ENCODE measurements around the gene ZBTB22.

DNA sequence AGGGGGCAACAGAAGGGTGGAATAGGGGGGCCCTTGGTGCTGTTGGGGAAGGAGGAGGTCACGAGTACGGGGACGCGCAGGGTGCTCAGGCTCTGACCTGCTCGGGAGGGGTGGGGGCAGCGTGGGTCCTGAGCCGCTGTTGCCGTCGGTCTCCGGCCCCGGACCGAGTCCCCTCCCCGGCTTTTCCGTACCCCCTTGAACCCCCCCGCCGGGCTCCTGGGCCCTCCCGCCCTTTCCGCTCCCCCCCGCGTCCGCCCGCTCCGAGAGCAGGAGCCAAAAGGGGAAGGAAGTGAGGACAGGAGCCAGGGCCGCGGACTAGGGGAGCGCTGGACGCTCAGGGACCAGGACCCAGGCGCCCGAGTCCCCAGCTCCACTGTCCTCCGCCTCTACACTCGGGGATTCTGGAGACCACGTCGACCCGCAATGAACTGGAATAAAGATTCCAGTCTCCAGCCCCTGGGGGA is 18.7 kb downstream of the ZBTB22 start, which contains the start of gene RGL2:
- TF ChIP-seq FOXA1 (IDR thresholded peaks at IDR 0.05) (no peak), SP1 (IDR thresholded peaks at IDR 0.05) (no peak), ELF4 (IDR thresholded peaks at IDR 0.05) (no peak), NFRKB (IDR thresholded peaks at IDR 0.05) (no peak), SUZ12 (IDR thresholded peaks at IDR 0.05) (no peak), HDGF (IDR thresholded peaks at IDR 0.05; ENCODE audit: borderline replicate concordance) (no peak), L3MBTL2 (conservative IDR thresholded peaks at IDR 0.05) (no peak)
- TF ChIP-seq, protein P1, sequence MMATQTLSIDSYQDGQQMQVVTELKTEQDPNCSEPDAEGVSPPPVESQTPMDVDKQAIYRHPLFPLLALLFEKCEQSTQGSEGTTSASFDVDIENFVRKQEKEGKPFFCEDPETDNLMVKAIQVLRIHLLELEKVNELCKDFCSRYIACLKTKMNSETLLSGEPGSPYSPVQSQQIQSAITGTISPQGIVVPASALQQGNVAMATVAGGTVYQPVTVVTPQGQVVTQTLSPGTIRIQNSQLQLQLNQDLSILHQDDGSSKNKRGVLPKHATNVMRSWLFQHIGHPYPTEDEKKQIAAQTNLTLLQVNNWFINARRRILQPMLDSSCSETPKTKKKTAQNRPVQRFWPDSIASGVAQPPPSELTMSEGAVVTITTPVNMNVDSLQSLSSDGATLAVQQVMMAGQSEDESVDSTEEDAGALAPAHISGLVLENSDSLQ (IDR thresholded peaks at IDR 0.05): no peak

Measured in HEK293T (cell line).